Islet of Langerhans (tissue), 1 donor: ENCODE measurements around the gene VCX3A.
"Not testable (repeated sequence)": the region's sequence is repeated elsewhere in the genome, so short reads cannot be mapped to it uniquely, and the experiment has no call there.

Experiments
- FAIRE-seq: peaks from one replicate; lab custom pipeline; 2011; peaks lifted over from hg19 to GRCh38; lab: Jason Lieb, UNC

VCX3A gene

DNA sequence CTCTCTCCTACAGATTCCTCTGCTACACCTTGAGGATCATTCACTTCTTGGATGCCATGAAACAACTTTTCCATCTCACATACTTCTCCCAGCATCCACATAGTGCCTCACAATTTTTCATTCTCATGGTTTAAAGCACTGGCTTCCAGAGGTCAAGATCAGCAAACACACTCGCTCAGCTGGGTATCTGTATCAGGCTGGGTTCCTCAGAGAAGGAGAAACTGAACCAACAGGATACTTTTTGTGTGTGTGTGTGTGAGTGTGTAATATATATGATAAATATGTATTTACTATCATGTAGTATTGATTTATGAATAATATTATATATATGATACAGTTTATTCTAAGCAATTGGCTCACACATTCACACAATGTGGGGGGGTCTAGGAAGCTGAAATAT is at the start of gene VCX3A:
TSS of gene VCX3A (minus strand) at position 101 of the 400 bp plus-strand sequence. CDS start 621 bp downstream, outside the sequence.
- not testable (repeated sequence) for FAIRE-seq

DNA sequence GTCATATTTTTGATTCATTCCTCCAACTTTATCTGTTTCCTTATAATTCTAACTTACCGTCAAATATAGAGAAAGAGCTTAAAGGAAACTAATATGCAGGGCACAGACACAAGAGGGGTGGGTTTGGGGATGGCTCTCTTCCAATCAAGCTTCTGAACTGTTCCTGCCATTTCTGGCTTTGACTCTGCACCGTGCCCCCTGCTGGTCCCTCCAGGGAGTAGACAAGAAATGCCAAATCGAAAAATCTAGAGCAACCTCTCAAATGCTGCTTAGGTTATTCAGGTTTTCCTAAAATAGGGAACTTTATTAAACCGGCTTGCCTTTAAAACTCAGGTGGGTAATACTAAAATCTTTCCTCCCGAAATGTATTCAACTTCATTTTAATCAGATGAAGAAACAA is 39.8 kb upstream of the VCX3A start:
- FAIRE-seq, result no peak

DNA sequence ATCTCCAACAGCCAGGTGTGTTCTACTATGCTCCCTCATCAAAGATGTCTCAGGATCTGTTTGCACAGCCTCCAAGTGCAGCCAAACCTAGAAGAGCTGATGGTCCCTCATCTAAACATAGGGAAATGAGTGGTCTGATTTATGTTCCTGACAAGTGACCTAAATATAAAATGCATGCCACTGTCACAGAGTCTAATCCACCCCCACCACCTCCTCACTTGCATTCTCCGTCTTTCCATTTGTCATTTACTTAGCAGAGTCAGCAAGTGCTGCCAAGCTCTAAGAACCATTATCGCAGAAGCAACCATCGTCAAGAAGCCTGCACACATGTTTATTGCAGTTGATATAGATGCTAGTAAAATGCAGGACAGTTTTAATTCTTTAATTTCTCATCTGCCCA is 33.1 kb upstream of the VCX3A start:
- FAIRE-seq, result no peak

DNA sequence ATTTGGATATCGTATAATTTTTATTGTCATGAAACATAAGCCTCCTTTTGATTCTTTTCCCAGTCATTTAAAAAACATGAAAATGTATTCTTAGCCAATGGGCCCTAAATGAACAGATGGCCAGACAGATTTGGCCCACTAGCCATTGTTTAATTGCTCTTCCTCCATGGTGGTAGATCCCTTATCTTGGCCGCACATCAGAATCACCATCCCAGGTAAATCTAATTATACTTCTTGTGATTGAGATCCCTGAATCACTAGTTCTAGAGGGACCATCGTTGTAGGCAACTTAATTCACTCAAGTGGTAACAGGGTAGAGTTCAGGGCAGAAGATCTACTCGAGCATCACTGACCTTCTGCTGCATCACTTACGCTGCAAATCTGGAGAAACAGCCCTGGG is 24.1 kb upstream of the VCX3A start:
- no peak for FAIRE-seq

DNA sequence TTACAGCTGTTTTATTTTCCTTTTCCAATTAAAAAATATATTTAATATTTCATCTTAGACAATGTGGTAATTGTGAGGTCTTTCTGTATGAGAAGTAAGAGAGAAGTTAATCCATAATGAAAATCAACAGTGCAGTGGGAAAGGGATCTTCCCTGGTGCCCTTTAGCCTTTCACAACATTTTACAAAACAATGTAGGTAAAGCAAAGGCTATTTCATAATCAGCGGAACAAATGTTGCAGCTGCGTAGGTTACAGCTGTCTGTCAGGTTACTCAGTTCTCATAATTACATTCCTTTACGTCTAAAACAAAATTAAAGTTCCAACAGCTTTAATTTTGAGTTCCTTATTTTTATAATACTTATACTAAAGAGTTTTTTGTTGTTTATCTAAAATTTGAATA is 22.8 kb upstream of the VCX3A start:
- no peak for FAIRE-seq

DNA sequence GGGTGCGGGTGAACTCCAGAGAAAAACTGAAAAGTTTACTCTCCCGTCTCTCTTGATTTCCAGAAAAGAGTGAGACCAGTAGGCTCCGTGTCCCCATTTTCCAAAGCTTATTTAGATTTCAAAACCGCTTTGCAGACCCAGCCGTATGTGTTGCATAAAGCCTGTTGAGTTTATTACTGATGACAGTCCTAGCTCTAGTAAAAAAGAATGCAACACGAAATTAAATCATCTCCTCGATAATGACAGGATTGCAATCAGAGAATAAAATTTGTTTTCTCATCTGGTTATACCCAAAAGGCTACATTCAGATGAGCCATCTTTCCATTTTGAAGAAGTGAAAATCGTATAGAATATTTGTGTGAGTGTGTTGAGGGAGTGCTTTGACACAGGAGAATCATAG is 16.1 kb upstream of the VCX3A start:
- FAIRE-seq, result no peak

DNA sequence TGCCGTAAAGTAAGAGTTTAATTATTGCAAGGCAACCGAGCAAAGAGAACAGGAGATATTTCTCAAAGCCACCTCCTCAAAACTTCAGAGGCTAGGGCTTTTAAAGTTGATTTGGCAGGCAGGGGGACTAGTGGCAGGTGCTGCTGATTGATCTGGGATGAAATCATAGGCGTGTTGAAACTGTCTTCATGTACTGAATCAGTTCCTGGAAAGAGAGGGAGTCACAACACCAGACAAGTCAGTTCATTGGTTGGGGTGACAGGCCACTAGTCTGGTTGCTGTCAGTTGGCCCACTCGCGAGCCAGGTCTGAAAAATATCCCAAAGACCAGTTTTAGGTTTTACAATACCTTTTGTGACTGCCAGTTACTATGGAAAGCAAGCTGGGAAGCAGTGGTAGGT is 10.8 kb upstream of the VCX3A start:
- no peak for FAIRE-seq

DNA sequence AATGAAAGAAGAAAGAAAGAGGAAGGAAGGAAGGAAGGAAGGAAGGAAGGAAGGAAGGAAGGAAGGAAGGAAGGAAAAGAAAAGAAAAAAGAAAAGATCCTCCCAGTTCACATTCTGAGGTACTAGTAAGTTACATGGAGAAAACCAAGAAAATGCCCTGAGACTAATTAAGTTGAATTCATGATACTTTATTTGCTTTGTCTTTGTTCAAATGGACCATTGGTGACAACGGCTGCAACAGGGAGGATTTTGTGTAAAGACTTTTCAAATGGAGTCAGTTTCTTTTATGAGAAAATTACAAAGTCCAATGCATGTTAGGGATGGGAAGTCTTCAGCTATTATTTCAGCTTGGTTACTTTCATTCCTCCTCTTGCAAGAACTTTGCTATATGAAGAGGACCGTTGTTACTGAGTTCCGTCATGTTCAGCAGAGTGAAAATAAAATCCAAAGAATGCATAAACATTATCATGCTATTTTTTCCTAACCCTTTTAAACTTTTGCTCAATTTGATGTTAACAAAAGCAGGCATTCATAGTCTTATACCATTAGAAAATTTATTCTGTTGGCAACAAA is 8.3 kb downstream of the VCX3A start:
- FAIRE-seq, result no peak

DNA sequence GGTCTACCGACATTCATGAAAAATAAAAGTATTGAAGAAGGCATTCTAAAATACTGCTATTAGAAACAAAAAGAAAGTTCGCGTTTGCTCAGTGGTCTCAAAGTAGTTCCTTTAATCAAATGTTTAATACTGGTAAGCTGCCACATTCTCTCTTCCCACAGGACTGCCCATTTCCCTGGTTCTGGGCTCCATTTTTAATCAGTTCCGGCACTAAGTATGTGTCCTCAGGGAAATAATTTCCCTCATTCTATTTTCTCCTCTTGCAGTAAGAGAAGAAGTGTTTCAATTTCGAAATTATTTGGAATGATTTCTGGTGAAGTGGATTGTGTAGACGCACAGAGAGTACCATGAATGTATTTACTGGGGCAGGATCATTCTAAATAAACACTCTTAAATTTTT is 17.5 kb downstream of the VCX3A start:
- no peak for FAIRE-seq

DNA sequence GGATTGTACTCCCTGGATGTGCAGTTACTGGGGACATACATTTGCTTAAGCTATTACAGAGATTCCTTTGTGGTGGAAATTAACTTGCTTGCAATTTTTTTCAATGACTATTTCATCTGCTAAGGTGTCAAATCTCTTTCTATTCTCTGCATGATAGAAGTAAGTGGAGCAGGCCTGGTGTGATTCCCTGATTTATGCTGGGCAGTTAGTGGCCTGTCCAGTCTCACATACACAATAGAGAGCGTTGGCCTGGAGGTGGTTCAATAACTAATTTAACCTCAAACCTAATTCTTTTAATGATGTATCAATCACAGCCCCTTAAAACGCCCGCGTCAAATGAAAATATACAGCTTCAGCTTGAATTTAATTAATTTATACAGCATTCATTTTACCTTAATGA is 28.5 kb downstream of the VCX3A start:
- no peak for FAIRE-seq

DNA sequence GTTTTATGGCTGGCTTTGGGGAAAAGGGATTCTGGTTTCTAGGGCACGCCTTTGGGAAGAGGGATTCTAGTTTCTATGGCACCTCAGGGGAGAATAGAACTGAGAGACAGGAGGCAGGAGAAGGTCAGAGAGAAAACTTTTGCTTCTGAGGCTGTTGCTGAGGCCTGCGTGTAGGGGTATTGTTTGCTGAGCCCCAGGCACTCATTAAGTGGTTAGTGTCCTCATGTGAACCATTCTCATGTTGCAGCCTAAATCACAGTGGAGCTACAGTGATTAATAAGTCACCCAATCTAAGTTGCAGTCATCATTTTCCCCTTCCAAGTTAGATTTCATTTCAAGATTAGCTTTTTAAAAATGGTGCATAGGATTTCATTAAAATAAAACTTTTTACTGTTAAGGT is 29.0 kb downstream of the VCX3A start:
- FAIRE-seq, result no peak

DNA sequence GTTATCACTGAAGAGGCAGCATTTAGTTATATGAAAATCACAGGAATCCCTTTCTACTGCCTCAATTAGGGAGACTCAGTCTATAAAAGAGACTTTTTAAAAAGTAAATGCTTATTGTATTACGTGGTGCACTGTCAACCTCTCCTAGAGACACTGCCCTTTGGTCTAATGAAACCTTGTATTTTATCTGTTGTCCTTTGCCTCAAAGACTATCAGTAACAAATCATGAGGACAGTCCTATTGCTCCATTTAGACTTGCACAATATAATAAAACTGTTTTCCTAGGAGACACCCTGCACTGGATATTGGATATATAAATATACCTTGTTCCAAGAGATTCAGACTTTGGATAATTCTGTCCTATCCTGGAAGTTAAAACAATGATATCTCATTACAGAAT is 34.2 kb downstream of the VCX3A start:
- no peak for FAIRE-seq

DNA sequence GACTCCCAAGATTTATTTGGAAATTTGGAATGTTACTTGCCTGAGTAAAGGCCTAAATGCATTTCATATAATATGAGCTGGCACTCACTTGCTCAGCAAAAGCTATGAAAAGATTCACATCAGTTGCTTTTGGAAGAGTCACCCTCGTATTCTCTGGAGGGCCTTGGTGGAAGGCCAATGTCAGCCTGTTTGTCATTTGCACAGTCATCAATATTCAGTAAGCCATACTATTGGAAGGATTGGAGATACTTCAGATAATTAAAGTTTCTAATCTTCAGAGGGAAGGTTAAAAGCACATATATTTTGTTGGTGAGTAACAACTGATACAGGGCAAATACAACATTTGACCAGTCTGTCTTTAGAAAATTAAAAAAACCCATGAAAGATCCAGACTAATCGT is 36.6 kb downstream of the VCX3A start:
- no peak for FAIRE-seq
